Right lung (tissue), 5 donors: Measurements from ENCODE around the gene PPP4R1. TPM values are rescaled to one million over a fixed set of nuclear protein-coding genes. Genes with fewer than 3 reads are reported as not detected.

ENCODE experiments used
- DNase-seq, 2 donors: peaks; one replicate each; pipeline ENCODE4 v3.0.0-alpha.2; 2013
- polyA plus RNA-seq, 5 donors: library from polyadenylated mRNA; unstranded; fragments of 120-200 nt; gene quantifications; one replicate each; pipeline versions ENCODE4 v1.2.1 to v1.2.3, GENCODE V29; 2013; ENCODE audit warnings: inconsistent platforms in 1 of 5, low replicate concordance in 1 of 5; ENCODE audit not compliant: insufficient read length in 5 of 5, insufficient read depth in 1 of 5

Gene PPP4R1
- polyA plus RNA-seq, 5 donors, result 83.9 to 118 (median 107) TPM

- DNase-seq, result no peak
Observed at GRCh38 chr18:9596843-9597526, 17.4 kb downstream of the PPP4R1 start.

GRCh38 chr18:9596226-9596625, 18.1 kb downstream of the PPP4R1 start:
- no peak for DNase-seq

GRCh38 chr18:9594823-9595596, 19.3 kb downstream of the PPP4R1 start:
- DNase-seq, result no peak

GRCh38 chr18:9587924-9588323, 26.4 kb downstream of the PPP4R1 start:
- no peak for DNase-seq

GRCh38 chr18:9586814-9587213, 27.5 kb downstream of the PPP4R1 start:
- no peak for DNase-seq

- no peak for DNase-seq
Observed at GRCh38 chr18:9581667-9582066, 32.7 kb downstream of the PPP4R1 start.

GRCh38 chr18:9578306-9578705, 36.1 kb downstream of the PPP4R1 start:
- no peak for DNase-seq

GRCh38 chr18:9577361-9577760, 37.0 kb downstream of the PPP4R1 start:
- DNase-seq, result no peak

GRCh38 chr18:9575558-9575957, 38.8 kb downstream of the PPP4R1 start:
- DNase-seq, result peak; percentile 87 to 92

- DNase-seq, result no peak
Observed at GRCh38 chr18:9574473-9575115, 39.8 kb downstream of the PPP4R1 start.

GRCh38 chr18:9571546-9571945, 42.8 kb downstream of the PPP4R1 start:
- DNase-seq, result no peak

- no peak for DNase-seq
Observed at GRCh38 chr18:9570255-9570654, 44.1 kb downstream of the PPP4R1 start.

- no peak for DNase-seq
Observed at GRCh38 chr18:9569178-9569577, 45.2 kb downstream of the PPP4R1 start.

- DNase-seq, result no peak
Observed at GRCh38 chr18:9568186-9568585, 46.2 kb downstream of the PPP4R1 start.

GRCh38 chr18:9565407-9565806, 49.0 kb downstream of the PPP4R1 start:
- no peak for DNase-seq

GRCh38 chr18:9563331-9563730, 51.0 kb downstream of the PPP4R1 start:
- no peak for DNase-seq

- DNase-seq, result no peak
Observed at GRCh38 chr18:9562584-9562983, 51.8 kb downstream of the PPP4R1 start.

GRCh38 chr18:9561759-9562158, 52.6 kb downstream of the PPP4R1 start:
- DNase-seq, result no peak

- no peak for DNase-seq
Observed at GRCh38 chr18:9559253-9559652, 55.1 kb downstream of the PPP4R1 start.

GRCh38 chr18:9558387-9559064, 55.8 kb downstream of the PPP4R1 start:
- DNase-seq, result no peak

GRCh38 chr18:9557250-9557943, 57.0 kb downstream of the PPP4R1 start:
- no peak for DNase-seq

- DNase-seq, result no peak
Observed at GRCh38 chr18:9552616-9553015, 61.7 kb downstream of the PPP4R1 start.
